ENCODE results near the gene WNT4. TPM values are rescaled to one million over a fixed set of nuclear protein-coding genes. Genes with fewer than 3 reads are reported as not detected.

The WNT4 gene
- polyA plus RNA-seq, 6 donors from 2014 or later: 0.32 TPM; not detected in 5

Other genes starting within 250 kb of the WNT4 start
- under 1 TPM in 1 of 6 donors, not detected in 5; 0.07 TPM for gene HSPG2, start 205.8 kb downstream of the WNT4 start, polyA plus RNA-seq (ENCODE audit: low read depth in 6 of 6)
- not detected for gene CELA3B, start 166.1 kb downstream of the WNT4 start, polyA plus RNA-seq (ENCODE audit: low read depth in 6 of 6)
- gene CELA3A, start 141.4 kb downstream of the WNT4 start, polyA plus RNA-seq (ENCODE audit: low read depth in 6 of 6): not detected
- gene CDC42, start 90.4 kb downstream of the WNT4 start, polyA plus RNA-seq (ENCODE audit: low read depth in 6 of 6): 100 to 1,000 TPM; 165 to 491 (median 378) TPM